HG03175 (cell line): Measurements from ENCODE around the gene CYP20A1.
"Not testable (repeated sequence)": the region's sequence is repeated elsewhere in the genome, so short reads cannot be mapped to it uniquely, and the experiment has no call there.

Experiments
- ATAC-seq: cut with Tn5 transposase; IDR thresholded peaks from one replicate; pipeline ENCODE4 v1.9.1; 2021; ENCODE audit warnings: mild to moderate bottlenecking, moderate library complexity; ENCODE audit not compliant: unreplicated experiment

Gene CYP20A1

DNA sequence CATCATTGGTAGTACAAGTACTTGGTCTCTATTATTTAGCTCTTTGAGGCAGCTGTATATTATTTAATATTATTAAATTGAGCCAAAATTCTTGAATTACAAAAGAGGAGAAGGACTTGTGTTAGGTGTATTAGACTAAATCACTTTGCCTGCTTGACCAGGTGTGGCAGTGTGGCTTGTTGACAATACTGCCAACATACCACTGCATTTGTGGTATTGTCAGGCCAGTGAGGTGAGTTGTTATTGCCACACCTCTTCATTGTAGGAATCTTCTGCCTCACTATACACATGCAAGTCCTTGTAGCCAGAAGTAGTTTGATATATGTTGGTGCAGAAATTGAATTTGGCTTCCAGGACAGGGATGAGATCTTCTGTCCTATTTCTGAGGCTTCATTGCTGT is 40.5 kb downstream of the CYP20A1 start:
- no peak for ATAC-seq

DNA sequence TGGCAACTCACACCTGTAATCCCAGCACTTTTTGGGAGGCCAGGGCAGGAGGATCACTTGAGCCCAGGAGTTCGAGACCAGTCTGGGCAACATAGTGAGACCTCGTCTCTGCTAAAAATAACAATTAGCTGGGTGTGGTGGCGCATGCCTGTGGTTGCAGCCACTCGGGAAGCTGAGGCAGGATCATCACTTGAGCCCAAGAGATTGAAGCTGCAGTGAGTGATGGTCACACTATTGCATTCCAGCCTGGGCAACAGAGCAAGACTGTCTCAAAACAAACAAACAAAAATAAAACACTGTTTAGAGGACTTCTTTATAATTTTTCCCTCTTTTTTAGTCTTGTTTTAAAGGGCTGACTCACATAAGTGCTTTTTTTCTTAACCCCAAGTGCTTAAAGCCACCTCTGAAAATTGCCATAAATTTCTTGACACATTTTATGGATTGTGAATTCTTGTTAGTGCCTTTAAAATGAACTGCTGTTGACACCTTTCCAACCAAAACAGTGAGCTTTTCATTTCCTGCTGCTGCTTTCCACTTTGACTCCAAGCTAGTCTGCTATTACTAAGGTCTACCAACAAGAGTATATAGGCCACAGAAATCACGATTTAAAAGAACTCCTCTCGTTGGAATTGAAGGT is 41.7 kb downstream of the CYP20A1 start:
- ATAC-seq, result no peak

DNA sequence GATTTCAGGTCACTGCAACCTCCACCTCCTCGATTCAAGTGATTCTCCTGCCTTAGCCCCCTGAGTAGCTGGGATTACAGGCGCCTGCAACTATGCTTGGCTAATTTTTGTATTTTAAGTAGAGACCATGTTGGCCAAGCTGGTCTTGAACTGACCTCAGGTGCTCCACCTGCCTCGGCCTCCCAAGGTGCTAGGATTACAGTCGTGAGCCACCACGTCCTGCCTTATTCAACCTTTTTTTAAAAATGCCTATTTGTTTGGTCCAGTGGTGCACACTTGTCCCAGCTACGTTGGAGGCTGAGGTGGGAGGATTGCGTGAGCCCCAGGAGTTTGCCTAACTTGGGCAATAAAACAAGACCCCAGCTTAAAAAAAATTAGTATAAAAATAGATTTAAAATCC is 43.3 kb downstream of the CYP20A1 start:
- ATAC-seq, result no peak

DNA sequence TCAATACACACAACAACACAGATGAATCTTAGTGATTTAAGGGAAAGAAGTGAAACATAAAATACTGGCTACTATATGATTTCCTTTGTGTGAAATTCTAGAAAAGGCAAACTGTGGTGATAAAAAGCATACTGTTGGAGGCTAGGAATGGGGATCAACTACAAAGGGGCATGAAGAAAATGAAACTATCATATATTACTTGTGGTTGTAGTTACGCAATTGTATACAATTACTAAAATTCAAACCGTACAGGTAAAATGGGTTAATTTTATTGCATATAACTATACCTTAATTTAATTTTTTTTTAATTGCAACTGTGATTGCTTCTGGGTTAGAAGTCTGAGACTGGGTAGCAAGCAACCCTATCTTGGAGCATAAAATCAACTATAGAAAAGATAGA is 47.7 kb downstream of the CYP20A1 start:
- ATAC-seq, result no peak

DNA sequence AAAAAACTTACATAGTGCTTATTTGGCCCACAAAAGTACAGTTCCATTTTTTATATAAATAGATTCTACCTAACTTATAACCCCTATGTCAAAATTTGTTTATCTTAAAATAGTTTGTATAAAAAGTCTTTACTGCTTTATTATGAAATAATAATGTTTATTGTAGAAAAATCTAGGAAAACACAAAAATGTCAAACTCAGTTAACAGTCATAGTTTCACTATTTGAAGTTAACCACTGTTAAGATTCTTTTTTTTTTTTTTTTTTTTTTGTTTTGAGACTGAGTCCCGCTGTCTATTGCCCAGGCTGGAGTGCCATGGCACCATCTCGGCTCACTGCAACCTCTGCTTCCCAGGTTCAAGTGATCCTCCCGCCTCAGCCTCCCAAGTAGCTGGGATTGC is 62.8 kb downstream of the CYP20A1 start:
- no peak for ATAC-seq

DNA sequence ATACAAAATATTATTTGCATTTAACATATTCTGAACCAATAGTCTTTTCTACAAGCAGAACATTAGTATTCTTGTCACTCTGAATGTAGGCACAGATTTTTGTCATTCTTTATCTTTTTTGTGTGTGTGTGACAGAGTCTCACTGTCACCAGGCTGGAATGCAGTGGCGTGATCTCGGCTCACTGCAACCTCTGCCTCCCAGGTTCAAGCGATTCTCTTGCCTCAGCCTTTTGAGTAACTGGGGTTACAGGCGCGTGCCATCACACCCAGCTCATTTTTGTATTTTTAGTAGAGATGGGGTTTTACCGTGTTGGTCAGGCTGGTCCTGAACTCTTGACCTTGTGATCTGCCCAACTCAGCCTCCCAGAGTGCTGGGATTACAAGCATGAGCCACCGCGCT is 63.8 kb downstream of the CYP20A1 start:
- ATAC-seq, result not testable (repeated sequence)

DNA sequence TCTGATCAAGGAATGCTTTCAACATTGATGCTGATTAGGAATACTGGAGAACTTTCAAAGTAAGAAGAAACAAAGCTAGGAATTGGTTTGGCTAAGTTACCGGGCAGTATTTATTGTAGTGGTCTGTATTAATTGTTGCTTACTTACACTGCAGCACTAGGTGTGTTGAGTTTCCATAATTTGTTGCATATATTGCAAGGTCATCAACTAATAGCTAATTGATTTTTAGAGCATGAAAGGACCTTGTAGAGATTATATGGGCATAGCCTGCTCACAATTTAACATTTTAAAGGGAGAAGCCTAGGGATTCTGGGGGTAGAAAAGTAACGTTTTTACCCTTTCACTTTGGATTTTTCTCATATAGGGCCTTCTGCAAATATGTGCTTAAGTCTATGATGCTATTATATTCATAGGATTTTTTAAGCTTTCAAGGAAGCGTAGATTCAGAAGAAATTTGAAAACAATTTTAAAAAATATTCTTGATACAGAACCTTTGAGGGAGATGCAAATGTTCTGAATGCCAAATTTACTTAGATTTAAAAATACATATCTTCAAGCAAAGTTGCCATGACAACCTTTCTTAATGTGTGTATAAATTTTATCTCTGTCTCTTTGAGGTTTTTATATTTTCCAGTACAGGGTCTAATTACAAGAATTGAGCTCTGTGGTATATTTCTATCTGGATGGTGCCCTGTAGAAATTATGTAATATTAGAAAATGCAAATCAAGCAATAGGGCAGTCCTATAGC is 72.0 kb downstream of the CYP20A1 start:
- ATAC-seq, result no peak

DNA sequence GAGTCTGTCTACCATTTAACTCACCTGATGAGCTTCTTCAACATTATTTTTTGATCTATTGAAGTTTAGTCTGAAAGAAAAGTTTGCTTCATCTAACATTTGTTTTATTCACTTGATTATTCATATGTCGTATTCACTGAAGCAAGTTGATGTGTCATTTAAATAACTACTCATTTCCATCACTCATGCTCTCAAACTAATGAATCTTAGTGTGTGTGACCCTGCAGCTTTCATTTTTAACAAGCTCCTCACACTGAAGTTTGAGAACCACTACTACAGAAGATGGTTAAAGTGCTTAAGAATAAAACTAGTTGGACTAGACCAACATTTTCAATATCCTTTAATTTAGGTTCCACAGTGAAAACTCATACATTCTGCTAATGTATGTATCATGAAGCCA is 87.5 kb downstream of the CYP20A1 start:
- ATAC-seq, result no peak

DNA sequence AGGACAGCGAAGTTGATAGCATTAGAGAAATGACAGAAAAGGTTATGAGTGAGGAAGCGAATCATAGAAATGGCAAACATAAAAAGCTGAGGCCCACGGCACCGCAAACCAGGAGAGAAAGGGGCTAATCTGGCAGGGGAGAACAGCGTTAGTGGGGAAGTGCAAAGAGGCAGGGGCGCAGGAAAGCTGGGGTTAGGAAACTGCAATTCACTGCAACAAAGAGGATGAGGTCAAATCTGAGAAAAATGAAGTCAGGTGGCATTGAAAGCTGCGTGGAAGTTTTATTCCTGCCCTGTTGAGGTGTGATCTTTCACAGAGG is 88.7 kb downstream of the CYP20A1 start:
- no peak for ATAC-seq

DNA sequence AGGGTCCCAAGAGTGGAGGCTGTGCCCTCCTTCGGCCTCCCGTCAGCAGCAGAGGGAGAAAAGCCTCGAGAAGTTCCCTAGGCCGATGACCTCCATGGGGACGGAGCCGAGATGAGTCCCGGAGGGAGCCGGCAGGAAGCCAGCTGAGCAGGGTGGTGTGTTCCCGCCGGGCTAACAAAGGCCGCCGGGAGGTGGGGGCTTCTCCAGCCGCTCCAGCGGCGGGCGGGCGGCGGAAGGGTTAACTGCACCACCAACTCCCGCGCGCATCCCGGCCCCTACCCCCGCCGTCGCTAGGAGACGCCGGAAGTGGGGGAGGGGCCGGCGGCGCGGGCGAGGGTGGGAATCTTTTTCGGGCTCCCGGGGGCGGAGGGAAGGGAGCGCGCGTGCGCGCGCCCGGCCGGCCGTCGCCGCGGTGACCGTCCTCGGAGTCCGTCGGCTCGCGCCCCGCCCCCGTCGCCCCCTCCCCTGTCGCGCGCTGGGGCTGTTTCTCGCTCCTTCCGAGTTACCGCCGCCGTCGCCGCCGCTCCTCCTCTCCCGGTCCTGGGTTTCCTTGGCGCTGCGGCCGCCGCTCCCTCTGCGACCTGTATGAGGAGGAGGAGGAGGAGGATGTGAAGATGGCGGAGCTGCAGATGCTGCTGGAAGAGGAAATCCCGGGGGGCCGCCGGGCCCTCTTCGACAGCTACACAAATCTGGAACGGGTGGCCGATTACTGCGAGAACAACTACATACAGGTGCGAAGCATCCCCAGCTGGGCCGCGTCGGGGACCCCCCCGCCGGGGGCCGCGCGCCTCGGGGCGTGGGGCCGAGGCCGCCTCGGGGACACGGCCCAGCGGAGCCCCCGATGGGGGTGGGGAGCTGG is 89.3 kb downstream of the CYP20A1 start, which contains the start of gene ABI2:
TSS of gene ABI2 (plus strand) at position 494 of the 859 bp plus-strand sequence. CDS start at position 615, 121 bp downstream.
- peak; percentile 51 for ATAC-seq

DNA sequence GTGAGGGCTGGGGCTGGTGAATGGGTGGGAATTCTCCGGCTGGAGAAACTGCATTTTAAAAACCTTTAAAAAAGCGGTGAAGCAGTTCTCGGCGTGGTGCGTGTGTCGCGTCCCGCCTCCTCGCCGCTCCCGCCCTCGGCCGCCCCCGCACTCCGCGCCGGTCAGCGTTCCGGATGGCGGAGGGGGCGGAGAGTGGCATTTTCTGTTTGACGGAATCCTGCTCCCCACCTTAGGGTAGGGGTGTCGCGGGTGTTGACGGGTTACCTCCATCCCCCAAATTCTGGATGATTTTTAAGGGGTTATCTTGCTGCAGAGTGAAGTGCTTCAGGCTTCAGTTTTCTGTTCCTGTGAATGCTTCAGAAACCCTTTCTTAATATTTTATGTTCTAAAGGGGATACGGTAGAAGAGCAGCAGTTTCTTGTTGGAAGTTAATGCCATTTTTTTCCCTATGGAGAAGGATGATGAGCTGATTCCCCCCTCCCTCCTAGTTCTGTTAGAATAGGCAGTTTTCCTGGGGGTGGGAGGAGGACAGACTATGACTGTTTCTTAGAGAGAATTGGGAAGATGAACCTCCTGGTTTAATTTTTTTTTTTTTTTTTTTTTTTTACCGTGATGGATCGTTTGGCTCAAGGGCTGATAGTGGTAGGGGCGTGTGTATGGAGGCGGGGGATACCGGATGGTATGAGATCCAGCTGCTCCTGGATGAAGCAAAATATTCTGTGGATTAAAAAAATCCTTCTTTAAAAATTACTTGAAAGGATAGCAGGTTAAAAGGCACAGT is 90.1 kb downstream of the CYP20A1 start:
- ATAC-seq, result peak; percentile 61

DNA sequence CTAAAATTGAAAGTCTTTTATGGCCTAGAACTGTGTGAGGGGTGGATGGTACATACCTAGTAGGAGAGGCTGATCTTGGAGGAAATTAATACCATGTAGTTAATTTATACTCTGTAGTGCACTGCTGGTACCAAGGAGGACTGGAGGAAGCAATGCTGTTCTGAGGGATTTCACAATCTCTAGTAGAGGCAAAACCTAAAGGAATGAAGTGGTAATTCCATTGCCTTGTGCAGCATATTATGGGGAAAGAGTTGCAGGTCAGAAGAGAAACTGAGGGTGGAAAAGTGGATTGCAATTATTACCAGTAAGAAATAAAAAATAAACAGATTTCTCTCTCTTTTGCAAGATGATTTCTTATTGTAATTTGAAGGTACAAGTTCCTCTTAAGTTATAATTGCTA is 91.6 kb downstream of the CYP20A1 start:
- no peak for ATAC-seq

DNA sequence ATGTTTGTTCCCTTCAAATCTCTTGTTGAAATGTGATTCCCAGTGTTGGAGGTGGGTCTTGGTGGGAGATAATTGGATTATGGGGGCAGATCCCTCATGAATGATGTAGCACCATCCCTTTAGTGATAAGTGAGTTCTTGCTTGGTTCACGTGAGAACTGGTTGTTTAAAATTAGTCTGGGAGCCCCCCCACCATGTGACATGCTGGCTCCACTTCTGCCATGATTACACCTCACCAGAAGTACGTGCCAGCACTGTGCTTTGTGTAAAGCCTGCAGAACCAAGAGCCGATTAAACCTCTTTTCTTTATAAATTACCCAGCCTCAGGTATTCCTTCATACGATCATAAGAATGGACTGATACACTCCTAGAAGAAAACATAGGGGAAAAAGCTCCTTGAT is 99.5 kb downstream of the CYP20A1 start:
- ATAC-seq, result no peak

DNA sequence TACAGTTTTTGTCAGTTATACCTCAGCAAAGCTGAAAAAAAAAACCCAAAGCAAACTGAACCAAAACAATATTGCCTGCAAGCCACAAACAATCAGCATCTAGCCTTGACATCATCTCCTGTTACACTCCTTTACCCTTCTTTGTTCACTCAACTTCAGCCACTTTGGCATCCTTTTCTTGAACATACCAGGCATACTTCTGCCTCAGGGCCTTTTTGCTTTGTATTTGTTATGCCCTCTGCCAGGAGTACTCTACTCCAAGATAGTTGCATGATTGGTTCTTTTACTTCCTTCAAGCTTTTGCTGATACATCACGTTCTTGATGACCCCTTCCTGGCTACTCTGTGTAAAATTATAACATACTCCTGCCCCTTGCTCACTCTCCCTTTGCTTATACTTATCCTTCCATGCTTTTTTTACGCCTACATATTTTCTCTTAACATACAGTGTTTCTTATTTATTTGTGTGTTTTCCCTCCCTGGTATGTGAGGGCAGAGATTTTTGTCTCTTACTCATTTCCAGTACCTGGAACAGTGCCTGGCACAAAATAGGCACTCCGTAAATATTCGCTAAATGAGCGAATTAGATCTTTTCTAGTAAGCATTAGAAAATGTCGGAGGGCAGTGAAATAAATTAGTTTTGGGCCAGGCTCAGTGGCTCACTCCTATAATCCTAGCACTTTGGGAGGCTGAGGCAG is 102.1 kb downstream of the CYP20A1 start:
- ATAC-seq, result no peak

DNA sequence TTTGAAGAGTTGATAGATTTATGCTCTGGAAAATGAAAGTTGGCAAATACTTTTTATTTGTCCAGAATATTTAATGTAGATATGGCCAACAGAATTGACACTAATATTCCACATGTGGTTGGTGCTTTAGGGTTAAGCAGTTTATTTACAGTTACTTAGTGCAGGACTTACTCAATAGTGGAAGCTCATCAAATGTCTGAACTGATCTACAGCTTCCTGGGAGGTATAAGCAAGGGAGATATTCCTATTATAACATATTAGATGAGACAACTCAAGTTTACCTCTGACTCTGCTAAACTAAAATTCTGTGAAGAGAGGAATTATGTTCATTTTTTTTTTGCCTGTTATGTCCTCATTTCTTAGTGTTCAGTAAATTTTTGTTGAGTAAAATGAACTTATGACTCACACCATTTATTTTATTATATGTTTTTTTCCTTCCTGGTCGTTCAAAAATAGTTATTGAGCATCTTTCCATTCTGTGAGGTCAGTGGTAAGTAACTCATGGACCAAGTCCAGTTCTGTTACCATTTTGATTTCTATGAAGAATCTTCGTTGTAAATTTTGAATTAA is 103.0 kb downstream of the CYP20A1 start:
- no peak for ATAC-seq

DNA sequence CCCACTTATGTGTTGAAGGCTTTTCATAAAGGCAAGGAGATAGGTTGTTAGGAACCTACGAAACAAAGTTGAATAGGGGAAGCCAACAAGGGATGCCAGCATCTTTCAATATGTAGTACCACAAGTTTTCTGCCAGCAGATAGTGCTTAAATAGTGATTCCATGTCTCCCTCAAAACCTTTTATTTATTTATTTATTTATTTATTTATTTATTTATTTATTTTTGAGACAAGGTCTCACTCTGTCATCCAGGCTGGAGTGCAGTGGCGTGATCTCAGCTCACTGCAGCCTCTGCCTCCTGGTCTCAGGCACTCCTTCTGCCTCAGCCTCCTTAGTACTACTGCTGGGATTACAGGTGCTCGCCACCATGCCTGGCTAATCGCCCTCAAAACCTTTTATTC is 103.6 kb downstream of the CYP20A1 start:
- ATAC-seq, result not testable (repeated sequence)

DNA sequence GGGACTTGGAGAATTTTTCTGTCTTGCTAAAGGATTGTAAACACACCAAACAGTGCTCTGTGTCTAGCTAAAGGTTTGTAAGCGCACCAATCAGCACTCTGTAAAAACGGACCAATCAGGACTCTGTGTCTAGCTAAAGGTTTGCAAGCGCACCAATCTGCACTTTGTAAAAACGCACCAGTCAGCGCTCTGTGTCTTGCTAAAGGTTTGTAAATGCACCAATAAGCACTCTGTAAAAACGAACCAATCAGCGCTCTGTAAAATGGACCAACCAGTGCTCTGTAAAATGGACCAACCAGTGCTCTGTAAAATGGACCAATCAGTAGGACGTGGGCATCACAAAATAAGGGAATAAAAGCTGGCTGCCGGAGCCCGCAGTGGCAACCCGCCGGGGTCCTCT is 105.8 kb downstream of the CYP20A1 start:
- no peak for ATAC-seq

DNA sequence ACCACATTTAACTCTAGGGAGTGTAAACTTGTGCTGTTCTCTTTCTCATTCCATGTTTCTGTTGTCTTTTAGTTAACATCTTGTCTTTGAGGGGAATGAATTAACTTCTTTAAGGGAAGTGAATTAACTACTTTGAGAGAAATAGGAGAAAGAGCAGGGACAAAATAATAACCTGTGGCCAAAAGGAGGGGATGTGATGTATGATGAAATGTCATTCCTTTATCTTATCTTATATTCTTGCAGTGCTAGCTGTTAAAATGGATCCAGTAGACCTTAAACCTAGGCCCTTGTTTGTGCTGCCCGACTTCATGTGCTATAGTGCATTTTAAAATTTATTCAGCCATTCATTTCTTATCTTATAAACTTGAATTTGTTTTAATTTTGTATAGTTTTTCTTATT is 107.8 kb downstream of the CYP20A1 start:
- ATAC-seq, result no peak

DNA sequence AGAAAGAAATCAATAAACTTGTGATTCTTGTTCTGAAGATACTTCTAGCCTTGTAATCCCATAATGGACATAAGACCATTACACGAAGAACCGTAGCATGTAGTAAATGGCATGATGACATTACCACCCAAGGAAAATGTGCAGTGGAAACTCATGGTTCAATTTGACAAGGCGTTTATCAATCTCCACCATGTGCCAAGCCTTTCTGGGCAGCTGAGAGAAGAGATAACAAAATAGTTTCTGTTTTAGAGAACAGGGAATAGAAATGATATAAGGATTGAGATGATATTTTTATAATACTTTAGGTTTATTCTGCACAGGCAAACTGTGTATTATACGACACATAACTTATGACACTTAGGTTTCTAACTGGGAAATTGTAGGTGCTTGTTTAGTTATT is 108.6 kb downstream of the CYP20A1 start:
- ATAC-seq, result no peak

DNA sequence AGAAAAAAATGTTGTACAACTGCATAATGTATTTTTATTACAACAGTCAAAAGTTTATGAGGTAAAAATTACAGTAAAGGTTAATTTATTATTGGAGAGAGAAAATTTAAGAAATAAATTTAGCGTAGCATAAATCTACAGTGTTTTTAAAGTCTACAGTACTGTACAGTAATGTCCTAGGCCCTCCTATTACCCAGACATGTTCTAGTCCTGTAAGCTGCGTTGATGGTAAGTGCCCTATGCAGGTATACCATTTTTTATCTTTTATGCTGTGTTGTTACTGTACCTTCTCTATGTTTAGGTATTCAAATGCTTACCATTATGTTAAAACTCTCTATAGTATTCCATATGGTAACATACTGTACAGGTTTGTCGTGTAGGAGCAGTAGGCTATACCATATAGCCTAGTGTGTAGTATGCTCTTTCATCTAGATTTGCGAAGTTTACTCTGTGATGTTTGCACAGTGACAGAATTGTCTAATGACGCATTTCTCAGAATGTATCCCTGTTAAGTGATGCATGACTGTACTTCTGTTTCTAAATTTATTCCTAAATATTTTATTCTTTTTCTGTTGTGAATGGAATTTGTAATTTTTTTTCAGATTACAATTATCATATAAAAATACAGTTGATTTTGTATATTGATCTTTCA is 113.9 kb downstream of the CYP20A1 start:
- no peak for ATAC-seq
